ENCODE data around the gene CALCOCO2.

Gene CALCOCO2

DNA sequence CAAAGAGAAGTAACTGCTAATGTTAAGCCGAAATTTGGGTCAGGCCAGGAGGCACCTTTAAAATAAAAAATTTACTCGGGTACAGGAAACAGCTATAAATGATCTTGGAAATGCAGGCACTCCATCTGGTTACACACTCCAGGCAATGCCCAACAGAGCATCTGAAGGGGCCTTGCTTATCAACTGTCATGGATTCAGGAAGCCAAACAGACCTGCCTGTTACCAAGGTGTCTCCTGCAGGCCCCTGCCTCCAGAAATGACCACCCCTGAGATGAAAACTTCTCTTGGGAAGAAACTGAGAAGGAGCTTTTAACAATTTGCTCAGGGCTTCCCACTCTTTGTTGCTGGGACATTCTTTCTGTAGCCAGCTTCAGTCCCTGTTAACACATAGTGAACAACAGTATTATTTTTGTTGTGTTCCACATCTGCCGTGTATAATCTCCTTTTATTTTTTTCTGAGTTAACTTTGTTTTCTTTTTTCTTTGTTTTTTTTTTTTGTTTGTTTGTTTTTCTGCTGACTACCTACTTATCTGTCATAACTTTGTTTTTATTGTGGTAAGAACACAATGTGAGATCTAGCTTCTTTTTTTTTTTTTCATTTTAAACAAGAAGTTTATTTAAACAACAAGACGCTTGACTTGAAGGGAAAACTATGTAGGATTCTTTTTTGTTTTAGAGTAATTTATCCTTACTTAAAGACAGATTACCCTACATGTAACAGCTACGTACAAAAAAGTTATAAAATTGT is 43.0 kb downstream of the CALCOCO2 start:
- no peak for DNase-seq

DNA sequence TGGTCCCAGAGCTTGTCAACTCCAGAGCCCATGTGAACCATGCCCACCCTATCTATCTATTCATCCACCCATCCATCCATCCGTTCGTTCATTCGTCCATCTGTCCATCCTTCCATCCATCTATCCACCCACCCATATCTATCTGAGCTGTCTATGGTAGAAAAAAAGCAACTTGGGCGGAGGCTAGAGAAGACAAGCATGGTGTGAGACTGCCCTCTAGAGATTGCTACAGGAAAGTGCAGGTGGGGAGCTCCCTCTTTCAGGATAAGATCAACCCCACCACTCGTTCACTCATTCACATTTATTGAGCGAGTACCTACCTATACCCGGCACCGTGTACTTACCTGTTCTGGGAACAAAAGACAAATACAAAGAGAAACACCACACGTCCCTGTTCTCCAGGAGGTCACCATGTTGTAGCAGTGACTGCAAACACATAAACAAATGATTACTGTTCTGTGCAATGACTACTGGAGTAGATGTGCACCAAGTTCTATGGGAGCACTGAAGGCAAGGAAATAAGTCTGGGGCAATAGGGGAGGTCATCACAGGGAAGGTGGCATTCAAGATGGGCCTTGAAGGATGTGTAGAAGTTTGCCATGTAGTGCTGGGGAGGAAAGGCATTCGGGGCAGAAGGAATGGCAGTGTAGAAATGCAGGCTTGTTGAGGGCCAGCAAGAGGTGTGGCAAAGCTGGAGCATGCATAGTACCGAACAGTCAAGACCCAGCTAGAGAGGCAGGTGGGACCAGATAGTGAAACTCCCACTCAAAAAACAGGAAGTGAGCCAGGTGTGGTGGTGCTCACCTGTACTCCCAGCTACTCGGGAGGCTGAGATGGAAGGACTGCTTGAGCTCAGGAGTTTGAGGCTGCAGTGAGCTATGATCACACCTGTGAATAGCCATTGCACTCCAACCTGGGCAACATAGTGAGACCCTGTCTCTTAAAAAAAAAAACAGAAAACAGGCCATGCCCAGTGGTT is 48.4 kb downstream of the CALCOCO2 start:
- peak; percentile 65 to 67 for DNase-seq

DNA sequence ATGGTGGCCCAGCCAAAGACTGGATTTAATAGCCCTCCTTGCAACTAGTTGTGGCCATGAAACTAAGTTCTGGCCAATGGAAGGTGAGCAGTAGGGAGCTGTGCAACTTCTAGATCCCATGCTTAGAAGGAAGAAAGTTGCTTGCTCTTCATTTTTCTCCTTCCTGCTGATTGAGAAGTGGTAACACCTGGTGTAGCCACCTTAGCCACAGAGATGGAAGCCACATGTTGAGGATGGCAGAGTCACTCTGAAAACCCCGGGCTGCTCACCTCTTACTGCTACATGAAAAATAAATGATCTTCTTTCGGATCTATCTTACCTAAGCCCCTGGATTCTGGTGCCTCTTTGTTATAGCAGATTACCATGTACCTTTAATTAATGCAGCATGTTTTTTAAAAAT is 51.4 kb downstream of the CALCOCO2 start:
- DNase-seq = no peak

DNA sequence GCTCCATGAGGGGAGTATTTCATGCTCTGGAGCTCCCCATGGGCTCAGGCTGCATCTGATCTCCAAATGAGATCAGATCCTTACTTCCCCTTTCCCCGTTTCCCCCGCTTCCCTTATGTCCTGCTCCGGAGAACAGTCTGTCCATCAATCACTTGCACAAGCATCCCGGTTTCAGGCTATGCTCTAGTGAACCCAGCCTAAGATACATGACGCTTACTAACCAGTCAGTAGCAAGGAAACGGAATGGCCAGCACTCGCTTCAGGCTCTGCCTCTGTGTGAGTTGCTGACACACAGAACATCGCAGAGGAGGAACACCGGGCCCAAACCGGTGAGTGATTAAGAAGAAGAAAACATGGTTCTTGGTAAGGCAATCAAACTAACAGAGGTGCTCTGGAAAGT is 52.3 kb downstream of the CALCOCO2 start:
- DNase-seq = peak; percentile 6 to 19

DNA sequence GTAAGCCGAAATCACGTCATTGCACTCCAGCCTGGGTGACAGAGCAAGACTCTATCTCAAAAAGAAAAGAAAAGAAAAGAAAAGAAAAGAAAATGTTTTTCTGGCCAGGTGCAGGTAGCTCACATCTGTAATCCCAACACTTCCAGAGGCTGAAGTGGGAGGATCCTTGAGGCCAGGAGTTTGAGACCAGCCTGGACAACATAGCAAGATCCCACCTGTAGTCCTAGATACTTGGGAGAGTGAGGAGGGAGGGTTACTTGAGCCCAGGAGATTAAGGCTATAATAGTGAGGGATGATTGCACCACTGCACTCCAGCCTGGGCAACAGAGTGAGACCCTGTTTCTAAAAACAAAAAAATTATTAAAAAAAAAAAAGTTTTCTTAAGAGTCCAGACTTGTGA is 59.3 kb downstream of the CALCOCO2 start:
- no peak for DNase-seq

DNA sequence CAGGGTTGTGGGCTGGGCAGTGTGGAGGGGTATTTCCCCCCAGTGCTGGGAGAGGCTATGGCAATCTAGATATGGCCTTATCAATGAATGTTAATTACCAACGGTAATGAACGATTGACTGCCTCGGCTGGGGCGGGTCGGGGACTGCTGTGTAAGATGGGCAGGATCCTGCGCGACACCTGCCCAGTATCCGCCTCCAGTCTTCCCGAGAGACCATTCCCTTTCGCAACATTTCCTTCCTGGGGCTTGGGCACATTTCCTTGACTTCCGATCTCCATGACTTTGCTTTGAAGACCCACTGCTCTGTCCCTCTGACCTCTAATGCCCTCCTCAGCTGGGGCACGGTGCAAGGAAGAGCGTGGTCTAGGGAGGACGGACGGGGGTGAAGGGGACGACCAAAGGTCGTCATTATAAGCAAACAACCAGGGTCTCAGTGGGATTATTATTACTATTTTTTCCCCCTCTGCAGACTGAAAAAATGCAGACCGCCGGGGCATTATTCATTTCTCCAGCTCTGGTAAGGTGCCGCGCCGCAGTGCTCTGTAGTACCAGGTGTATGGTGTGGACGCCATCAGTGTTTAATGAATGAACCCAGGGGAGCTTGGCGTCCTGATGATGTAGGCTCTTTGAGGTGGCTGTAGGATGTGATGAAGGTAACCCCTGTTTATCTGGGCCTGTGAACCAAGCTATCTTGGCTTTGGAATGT is 62.3 kb downstream of the CALCOCO2 start:
- no peak for DNase-seq

DNA sequence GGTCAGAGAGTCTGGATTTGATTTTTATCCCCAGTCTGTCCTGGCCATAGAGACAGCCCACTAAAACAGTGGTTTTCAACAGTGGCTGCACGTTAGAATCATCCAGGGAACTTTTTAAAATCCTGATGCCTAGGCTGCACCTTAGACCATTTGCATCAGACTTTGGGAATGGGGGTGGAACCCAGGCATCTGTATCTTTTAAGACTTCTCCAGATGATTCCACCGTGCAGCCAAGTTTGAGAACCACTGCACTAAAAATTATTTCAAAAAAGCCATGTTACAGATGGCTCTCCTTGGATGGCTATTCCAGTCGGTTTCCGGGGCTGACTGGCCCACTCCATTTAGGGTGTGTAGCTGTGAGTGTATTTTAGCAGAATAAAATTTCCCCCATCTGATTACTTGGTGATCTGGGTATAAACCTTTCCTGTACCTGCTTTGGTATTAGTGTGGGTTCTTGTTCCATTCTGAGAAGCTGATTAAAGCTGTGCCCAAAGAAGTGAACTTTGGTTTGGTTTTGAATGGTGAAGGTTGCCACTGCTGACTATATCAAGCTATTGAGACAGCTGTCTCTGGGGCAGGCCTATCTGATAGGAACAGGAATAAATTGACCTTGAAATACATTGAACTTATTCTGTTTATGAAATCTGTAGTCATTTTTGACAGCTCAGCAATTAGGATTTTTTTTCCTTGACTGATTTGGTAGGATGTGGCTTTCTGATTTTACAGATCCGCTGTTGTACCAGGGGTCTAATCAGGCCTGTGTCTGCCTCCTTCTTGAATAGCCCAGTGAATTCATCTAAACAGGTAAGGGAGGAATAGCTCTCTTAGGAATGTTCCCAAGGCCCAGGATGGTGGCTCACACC is 63.0 kb downstream of the CALCOCO2 start:
- DNase-seq = no peak

DNA sequence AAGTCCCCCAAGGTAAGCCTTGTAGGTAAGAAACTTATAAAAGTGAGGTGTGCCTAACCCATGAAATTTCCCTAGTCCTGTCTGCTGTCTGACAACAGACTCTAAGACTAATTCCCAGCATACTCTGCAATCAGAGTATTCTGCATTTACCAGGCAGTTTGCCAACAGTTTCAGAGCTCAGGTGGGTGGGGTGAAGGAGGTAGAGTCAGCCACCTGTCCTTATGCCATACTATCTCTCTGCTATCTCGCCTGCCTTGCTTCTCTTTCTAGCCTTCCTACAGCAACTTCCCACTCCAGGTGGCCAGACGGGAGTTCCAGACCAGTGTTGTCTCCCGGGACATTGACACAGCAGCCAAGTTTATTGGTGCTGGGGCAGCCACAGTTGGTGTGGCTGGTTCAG is 64.1 kb downstream of the CALCOCO2 start:
- no peak for DNase-seq

DNA sequence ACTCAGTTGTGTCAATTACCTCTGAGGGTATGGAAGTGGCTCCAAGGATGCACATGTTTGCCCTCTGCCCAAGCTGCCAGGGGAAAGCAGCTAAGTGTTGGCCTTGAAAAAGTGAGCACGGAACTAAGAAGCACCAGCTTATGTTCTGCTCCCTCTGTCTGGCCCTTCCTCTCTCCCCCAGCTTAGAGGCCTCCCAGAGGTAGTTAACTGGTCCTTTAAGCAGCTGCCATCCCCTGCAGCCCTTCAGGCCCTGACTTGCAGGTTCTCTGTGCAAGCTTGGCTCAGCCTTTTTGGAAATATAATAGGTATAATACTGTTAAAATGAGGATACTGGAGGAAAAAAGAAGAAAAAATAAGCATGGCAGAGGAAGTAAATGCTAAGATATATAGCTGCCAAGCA is 70.4 kb downstream of the CALCOCO2 start:
- DNase-seq = no peak

DNA sequence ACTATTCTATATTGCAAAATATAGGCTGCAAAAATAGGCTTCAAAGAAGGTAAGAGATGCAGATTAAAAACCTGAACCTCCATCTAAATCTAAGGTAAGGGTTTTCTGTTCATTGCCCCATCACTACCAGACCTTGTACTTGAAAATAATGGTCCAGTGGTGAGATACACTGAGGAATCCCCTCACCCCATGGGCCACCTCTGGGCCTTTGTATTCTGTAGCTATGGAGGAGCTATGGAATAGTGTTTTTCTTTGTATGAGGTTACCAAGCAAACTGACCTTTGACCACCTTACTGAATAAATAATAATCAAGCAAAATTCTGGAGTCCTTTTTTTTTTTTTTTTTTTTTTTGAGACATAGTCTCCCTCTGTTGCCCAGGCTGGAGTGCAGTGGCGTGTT is 72.6 kb downstream of the CALCOCO2 start:
- DNase-seq = no peak

DNA sequence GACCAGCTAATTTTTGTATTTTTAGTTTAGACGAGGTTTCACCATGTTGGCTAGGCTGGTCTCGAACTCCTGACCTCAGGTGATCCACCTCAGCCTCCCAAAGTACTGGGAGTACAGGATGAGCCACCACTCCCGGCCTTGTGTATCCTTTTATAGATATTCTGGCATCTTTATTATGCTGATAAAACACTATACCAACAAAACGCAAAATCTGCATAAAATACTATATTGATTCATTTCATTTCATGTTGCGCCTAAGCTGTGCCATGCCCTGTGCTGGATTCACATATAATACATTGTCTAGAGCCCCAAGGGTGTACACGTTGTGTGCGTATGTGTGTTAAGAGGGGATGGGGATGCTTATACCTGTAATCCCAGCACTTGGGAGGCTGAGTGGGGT is 73.6 kb downstream of the CALCOCO2 start:
- DNase-seq = no peak

DNA sequence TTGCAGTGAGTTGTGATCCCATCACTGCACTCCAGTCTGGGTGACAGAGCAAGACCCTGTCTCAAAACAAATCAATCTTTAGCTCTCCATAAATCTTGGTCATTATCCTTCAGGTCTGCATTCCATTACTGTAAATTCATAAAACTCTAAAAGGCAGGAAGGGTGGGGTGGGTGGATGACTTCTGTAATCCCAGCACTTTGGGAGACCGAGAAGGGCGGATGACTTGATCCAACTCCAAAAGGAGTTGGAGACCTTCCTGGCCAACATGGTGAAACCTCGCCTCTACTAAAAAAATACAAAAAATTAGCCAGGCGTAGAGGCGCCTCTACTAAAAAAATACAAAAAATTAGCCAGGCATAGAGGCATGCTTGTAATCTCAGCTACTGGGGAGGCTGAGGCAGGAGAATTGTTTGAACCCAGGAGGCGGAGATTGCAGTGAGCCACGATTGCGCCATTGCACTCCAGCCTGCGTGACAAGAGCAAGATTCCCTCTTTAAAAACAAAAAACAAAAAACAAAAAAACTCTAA is 75.2 kb downstream of the CALCOCO2 start:
- DNase-seq = no peak

DNA sequence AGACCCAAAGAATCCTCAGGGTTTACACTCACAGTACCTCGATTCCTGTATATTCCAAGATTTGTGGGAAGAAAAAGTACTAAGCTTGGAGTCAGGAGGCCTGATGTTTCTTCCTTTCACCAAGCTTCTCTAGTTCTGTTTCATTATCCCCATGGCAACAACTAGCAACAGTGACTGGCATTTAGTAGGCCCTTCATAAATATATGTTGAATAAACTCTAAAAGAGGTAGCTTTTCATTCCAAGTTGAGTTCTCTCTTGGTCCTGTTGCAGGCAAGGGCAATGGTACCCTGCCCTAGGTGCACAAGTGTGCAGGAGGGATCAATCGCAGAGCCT is 76.8 kb downstream of the CALCOCO2 start:
- peak; percentile 32 to 55 for DNase-seq

DNA sequence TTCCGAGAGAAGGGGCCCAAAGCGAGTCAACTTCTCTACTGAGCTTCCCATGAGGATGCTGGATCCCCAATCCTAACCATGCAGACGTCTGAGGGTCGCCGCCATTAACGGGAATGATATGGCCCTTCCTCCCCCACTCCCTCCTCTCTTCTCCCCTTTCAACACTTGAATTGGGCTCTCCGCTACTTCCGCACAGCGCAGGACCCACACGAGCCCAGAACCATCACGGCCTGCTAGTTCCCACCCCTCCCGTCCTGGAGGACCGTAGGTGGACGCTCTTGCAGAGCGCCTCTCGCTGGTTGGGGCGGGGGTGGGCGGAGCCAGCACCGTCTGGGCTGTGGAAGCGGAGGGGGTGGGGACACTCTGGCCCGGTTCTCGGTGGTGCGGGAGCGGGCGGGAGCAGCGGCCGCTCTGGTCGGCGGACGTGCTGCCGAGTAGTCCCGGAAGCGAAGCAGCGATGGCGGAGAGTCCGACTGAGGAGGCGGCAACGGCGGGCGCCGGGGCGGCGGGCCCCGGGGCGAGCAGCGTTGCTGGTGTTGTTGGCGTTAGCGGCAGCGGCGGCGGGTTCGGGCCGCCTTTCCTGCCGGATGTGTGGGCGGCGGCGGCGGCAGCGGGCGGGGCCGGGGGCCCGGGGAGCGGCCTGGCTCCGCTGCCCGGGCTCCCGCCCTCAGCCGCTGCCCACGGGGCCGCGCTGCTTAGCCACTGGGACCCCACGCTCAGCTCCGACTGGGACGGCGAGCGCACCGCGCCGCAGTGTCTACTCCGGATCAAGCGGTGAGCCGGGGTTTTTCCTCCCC is 77.4 kb downstream of the CALCOCO2 start, which contains the start of gene UBE2Z:
UBE2Z (plus strand) TSS at position 361 of the 797 bp plus-strand sequence; CDS start at position 458, 97 bp downstream.
- peak; percentile 94 to 95 for DNase-seq

DNA sequence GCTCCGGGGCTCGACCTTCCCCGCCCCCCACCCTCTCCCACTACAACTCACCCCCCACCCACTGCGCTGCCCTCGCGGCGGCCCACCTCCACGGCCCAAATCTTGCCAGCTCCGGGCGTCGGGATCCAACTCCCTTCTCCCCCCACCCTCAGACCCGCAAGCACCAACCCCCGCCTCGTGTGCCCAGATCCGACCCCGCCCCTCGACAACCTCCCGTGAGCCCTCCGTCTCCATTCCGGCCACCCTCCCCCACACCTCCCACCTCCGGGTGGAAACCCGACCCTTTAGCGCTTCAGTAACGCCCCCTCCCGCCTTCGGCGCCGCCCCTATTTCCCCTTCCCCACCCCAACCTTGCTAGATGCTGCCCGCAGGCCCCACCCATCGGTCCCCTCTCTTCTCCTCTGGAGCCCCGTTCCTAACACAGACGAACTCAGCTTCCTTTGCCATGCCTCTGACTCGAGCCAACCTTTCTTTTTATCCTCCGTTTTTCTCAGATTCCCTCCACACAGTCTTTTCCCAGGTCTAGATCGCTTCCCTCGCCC is 78.1 kb downstream of the CALCOCO2 start:
- peak; percentile 53 to 68 for DNase-seq

DNA sequence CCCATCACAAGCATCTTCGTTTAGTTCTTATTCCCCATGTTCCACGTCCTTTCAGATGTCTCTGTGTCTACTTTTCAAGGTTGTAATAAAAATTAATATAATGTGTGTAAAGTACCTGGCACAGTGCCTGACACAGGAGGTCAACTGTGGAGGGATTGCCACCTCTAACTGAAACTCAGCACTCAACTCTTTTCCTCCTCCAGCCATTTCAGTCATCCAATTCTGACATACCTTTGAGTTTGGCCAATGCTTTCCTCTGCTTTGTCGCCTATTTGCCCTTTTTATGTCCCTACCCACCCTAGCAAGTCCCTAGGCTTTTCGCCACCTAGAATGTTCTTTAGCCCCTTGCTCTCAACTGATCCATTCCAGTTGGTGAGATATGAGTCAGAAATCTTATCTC is 78.9 kb downstream of the CALCOCO2 start:
- no peak for DNase-seq

DNA sequence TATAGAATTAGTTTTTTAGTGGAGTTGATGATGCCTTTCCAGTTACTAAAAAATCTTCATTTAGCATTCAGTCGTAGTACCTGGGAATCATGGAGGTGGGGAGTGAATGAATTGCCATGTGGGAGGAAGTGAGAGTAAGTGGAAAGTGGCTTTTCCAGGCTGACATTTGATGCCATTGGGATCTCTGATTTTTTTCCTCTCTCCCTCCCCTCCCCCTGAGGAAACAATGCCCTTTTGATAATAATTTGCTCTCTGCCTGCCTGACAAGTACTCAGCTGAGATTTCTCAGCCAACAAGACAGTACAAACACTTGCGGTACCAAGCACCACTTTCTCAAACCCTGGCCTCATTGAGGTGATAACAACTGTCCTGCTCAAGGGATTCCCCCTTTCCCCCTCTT is 79.5 kb downstream of the CALCOCO2 start:
- no peak for DNase-seq

DNA sequence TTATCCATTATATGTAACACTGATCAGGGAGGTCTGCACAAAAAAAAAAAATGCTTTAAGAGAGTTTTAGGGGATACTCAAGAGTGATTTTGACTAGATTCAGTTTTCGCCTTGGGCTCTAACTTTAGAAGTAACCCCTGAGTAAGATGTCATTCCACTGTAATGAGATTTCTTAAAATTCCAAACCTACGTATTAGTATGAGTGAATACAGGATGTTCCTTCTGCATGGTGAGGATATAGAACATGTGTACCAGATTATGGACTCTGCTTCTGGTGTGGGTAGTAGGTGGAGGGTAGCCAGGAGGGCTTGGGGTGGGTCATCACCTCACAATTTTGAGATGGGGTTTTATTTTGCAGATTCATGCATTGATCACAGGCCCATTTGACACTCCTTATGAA is 81.6 kb downstream of the CALCOCO2 start:
- DNase-seq = no peak

All from inflammatory macrophage (primary cell).